Activated effector memory CD4-positive, alpha-beta T cell treated with anti-CD3 and anti-CD28 coated beads, Interleukin-2, amount 50 U/mL, for 16 hours (primary cell): ENCODE measurements around the gene WNK4.

Experiments used
- DNase-seq: peaks from one replicate; pipeline ENCODE4 v3.0.0-alpha.2; 2020

WNK4 gene

GRCh38 chr17:42841975-42842685 lies 61.7 kb downstream of the WNK4 start:
- DNase-seq = peak; percentile 2

- DNase-seq = peak; percentile 44
Observed at GRCh38 chr17:42843358-42843934, 63.0 kb downstream of the WNK4 start.

GRCh38 chr17:42844271-42844670 lies 63.9 kb downstream of the WNK4 start, which contains the start of gene AOC2:
AOC2 (plus strand) TSS chr17:42844580; CDS start chr17:42844627, 47 bp downstream.
- no peak for DNase-seq

- DNase-seq = peak; percentile 45
Observed at GRCh38 chr17:42844761-42845555, 64.5 kb downstream of the WNK4 start.

GRCh38 chr17:42845556-42845917 lies 65.1 kb downstream of the WNK4 start:
- no peak for DNase-seq

- DNase-seq = peak; percentile 67
Observed at GRCh38 chr17:42845918-42846593, 65.6 kb downstream of the WNK4 start.
